ENCODE measurements around the gene FLNC. TPM values are rescaled to one million over a fixed set of nuclear protein-coding genes. Genes with fewer than 3 reads are reported as not detected.
A peak's percentile ranks its signal among the peaks of the same experiment; 100 is the strongest.

The FLNC gene
- total and polyA plus RNA-seq, 9 of the 15 experiments (the other 6 are each of a cell fraction or from before 2014, with no cell fraction given) = 0.90 to 155 (median 28.8) TPM

- TF ChIP-seq THRB (CRISPR knock-in tag; conservative IDR thresholded peaks at IDR 0.05) = peak; percentile 68; the same call in 1 of the 2 replicates
- no peak for TF ChIP-seq ZNF511 (CRISPR knock-in tag; IDR thresholded peaks at IDR 0.05)
- 0 out of 2 replicates have a peak, but pooled peaks have one; percentile 2 for TF ChIP-seq ZNF395 (CRISPR knock-in tag; IDR thresholded peaks at IDR 0.05)
- TF ChIP-seq ZNF280A (IDR thresholded peaks at IDR 0.05; ENCODE audit: low read depth, partially characterized antibody) = no peak
- peak; percentile 94 for TF ChIP-seq FOSL1 (tag; conservative IDR thresholded peaks at IDR 0.05)
Measured at GRCh38 chr7:128902761-128903585, 72.8 kb downstream of the FLNC start (continued).
